SK-N-SH treated with all-trans-retinoic acid at 6 μM for 48 hours (cell line): ENCODE results near the gene MYH15.

Experiments
- ZFP3 ChIP-seq: fragments of 250-450 bp; sonication (Bioruptor Pico); IDR thresholded peaks from 2 replicates; pipeline ENCODE4 v1.5.0; 2020; ENCODE audit warnings: mild to moderate bottlenecking, moderate library complexity
- ZFP30 ChIP-seq: fragments of 450-650 bp; formaldehyde crosslinking; IDR thresholded peaks from 2 replicates; pipeline ENCODE4 v1.5.0; 2022; ENCODE audit warnings: mild to moderate bottlenecking, moderate library complexity

- TF ChIP-seq ZFP30 (no peak), ZFP3 (CRISPR knock-in tag) (no peak)
These were observed 41.3 kb downstream of the MYH15 start for GRCh38 chr3:108469126-108469525.
